RWPE1 (cell line): ENCODE measurements around the gene MAP7D2.
"Not testable (repeated sequence)": the region's sequence is repeated elsewhere in the genome, so short reads cannot be mapped to it uniquely, and the experiment has no call there.

ENCODE experiments used
- CTCF ChIA-PET: fragments of 350-600 bp; sonication (Branson Sonifier 250); formaldehyde crosslinking; extraction: SDS; loops from one replicate; lab custom pipeline; 2021; lab: Yijun Ruan, JAX
- POLR2A ChIA-PET: fragments of 400-600 bp; formaldehyde crosslinking; extraction: SDS; loops from one replicate; lab custom pipeline; 2020; ENCODE audit warnings: antibody characterized with exemption; ENCODE audit not compliant: low non-redundant PET; lab: Yijun Ruan, JAX
- DNase-seq: peaks from one replicate; pipeline ENCODE4 v3.0.0; 2012; ENCODE audit warnings: low spot score
- H3K27ac ChIP-seq: fragments of 450-650 bp; 2 replicates; pipeline ENCODE4 v1.5.1; 2017
- TF ChIP-seq, protein P1 (sequence below): fragments of 450-650 bp; conservative IDR thresholded peaks from 2 replicates; pipeline ENCODE4 v1.5.1; 2017; ENCODE audit warnings: low read depth, mild to moderate bottlenecking

Gene MAP7D2

DNA sequence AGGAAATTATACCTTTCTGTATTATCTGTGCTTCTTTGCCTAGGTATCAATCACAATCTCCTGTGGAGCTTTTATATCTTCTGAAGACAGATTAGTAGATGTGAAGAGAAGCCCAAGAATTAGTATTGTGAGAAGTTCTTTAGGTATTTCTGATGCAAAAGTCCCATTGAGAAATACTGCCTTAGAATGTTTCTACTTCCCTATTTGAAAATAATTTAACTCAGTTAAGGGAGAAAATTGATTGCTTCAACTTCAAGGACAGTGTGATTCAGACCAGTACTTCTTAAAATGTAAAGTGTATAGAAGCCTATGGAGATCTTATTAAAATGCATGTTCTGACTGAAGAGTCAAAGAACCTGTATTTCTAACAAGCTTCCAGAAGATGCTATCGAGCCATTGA is 16.0 kb upstream of the MAP7D2 start:
- no peak overlapping the region for H3K27ac ChIP-seq
- no peak for DNase-seq
- TF ChIP-seq, protein P1, sequence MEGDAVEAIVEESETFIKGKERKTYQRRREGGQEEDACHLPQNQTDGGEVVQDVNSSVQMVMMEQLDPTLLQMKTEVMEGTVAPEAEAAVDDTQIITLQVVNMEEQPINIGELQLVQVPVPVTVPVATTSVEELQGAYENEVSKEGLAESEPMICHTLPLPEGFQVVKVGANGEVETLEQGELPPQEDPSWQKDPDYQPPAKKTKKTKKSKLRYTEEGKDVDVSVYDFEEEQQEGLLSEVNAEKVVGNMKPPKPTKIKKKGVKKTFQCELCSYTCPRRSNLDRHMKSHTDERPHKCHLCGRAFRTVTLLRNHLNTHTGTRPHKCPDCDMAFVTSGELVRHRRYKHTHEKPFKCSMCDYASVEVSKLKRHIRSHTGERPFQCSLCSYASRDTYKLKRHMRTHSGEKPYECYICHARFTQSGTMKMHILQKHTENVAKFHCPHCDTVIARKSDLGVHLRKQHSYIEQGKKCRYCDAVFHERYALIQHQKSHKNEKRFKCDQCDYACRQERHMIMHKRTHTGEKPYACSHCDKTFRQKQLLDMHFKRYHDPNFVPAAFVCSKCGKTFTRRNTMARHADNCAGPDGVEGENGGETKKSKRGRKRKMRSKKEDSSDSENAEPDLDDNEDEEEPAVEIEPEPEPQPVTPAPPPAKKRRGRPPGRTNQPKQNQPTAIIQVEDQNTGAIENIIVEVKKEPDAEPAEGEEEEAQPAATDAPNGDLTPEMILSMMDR: no peak
- ChIA-PET CTCF (no interaction called here), POLR2A (no interaction called here)

- ChIA-PET CTCF (no interaction called here), POLR2A (no interaction called here)
These were observed 13.7 kb upstream of the MAP7D2 start for GRCh38 chrX:20130357-20130756.

DNA sequence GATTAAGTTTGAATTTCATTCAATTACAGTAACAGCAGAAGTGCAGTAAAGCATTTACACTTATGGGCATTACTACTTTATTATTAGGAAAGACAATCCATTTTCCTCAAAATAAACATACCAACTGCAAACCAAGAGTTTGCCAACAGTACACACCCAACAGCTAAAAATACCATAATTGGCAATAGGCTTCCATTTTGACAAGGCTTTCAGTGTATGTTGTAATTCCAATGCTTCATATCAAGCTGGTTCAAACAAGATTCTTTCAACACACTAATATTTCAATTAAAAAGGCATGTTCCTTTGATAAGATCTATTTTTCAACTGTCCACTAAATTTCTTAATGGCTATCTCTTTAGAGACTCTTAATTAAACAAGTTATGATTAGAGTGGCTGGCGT is 12.8 kb upstream of the MAP7D2 start:
- DNase-seq: no peak
- TF ChIP-seq, protein P1: no peak
- H3K27ac ChIP-seq: peak overlapping the region; percentile 61
- CTCF ChIA-PET: no interaction called here
- POLR2A ChIA-PET: no interaction called here

More at GRCh38 chrX:20130357-20130756, 13.7 kb upstream of the MAP7D2 start:
- no peak overlapping the region for H3K27ac ChIP-seq
- no peak for DNase-seq
- TF ChIP-seq, protein P1: no peak

DNA sequence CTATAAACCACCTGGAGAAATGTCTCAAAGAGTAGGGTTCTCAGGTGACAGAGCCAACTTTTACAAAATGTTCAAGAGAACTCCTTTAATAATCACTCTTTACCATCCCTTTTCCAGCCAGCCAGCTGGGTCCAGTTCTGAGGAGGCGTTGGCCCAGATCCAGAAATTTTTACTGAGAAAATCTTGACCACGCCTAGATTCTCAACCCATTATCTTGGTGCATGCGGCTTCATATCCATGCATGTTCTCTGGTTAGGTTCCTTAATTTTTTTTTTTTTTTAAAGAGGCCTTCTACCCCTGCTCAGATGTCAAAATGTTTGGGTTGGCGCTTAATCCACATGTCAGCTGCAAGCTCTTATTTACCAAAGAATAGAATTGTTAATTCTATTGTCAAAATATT is 12.0 kb upstream of the MAP7D2 start:
- POLR2A ChIA-PET: no interaction called here
- DNase-seq: no peak
- CTCF ChIA-PET: interaction anchor here (0.6 kb wide), 2 partner anchors 9 to 137 kb away, joined by 3 read pairs; no protein-coding TSS in a partner anchor
- TF ChIP-seq, protein P1: no peak
- H3K27ac ChIP-seq: no peak overlapping the region

- H3K27ac ChIP-seq, DNase-seq, POLR2A ChIA-PET: not testable (repeated sequence)
- CTCF ChIA-PET: interaction anchor here (0.7 kb wide), 1 partner anchor 45 kb away, joined by 3 read pairs; no protein-coding TSS in a partner anchor
These were observed 10.7 kb upstream of the MAP7D2 start for GRCh38 chrX:20127440-20127839.

- DNase-seq, H3K27ac ChIP-seq, POLR2A ChIA-PET, CTCF ChIA-PET: not testable (repeated sequence)
These were observed 10.1 kb upstream of the MAP7D2 start for GRCh38 chrX:20126833-20127232.

- ChIA-PET CTCF (no interaction called here), POLR2A (no interaction called here)
- DNase-seq: no peak
- H3K27ac ChIP-seq: no peak overlapping the region
- TF ChIP-seq, protein P1: no peak
These were observed 8.3 kb upstream of the MAP7D2 start for GRCh38 chrX:20124964-20125363.
